Endothelial cell of umbilical vein (primary cell): ENCODE measurements around the gene MAPK11.

Experiments
- CTCF ChIP-seq, 2 donors: IDR thresholded peaks; 1 replicate in 1 of 2; 2 replicates in 1 of 2; pipeline ENCODE4 v1.5.1; 2011; ENCODE audit warnings: low read length in 2 of 2, mild to moderate bottlenecking in 2 of 2, moderate library complexity in 2 of 2, control low read depth in 1 of 2, inconsistent platforms in 1 of 2, low read depth in 1 of 2; ENCODE audit not compliant: insufficient read depth in 1 of 2; ENCODE audit errors: extremely low read depth in 1 of 2
- EZH2 ChIP-seq: IDR thresholded peaks from 2 replicates; pipeline ENCODE4 v1.6.1; 2012; ENCODE audit warnings: borderline replicate concordance, low read depth, mild to moderate bottlenecking, moderate library complexity, low read length, inconsistent platforms; ENCODE audit not compliant: severe bottlenecking
- FOS ChIP-seq: IDR thresholded peaks from 2 replicates; pipeline ENCODE4 v1.6.1; 2011; ENCODE audit warnings: mild to moderate bottlenecking, low read length, moderate library complexity, borderline replicate concordance; ENCODE audit not compliant: insufficient read depth
- GATA2 ChIP-seq: IDR thresholded peaks from 2 replicates; pipeline ENCODE4 v1.7.0; 2011; ENCODE audit warnings: low read depth, mild to moderate bottlenecking, moderate library complexity, mixed read lengths, low read length; ENCODE audit not compliant: insufficient read length, insufficient read depth
- JUN ChIP-seq: IDR thresholded peaks from 2 replicates; pipeline ENCODE4 v1.6.1; 2011; ENCODE audit warnings: borderline replicate concordance, low read depth; ENCODE audit not compliant: insufficient read length, insufficient read depth
- MYC ChIP-seq: IDR thresholded peaks from one replicate; pipeline ENCODE4 v1.6.1; 2011; ENCODE audit warnings: mild to moderate bottlenecking, low read depth, low read length
- POLR2A ChIP-seq: IDR thresholded peaks from 2 replicates; pipeline ENCODE4 v1.6.1; 2012; ENCODE audit warnings: low read depth, mild to moderate bottlenecking, control low read depth, low read length
- POLR2AphosphoS5 ChIP-seq: IDR thresholded peaks from 2 replicates; pipeline ENCODE4 v1.6.1; 2012; ENCODE audit warnings: low read depth, mild to moderate bottlenecking, control low read depth, low read length, moderate library complexity; ENCODE audit not compliant: insufficient read depth
- TF ChIP-seq, protein P1 (sequence below): IDR thresholded peaks from 2 replicates; pipeline ENCODE4 v1.6.1; 2011; ENCODE audit not compliant: insufficient read depth, insufficient read length

- no peak for TF ChIP-seq JUN
- no peak for TF ChIP-seq POLR2A
- no peak for TF ChIP-seq CTCF (IDR thresholded peaks at IDR 0.05; ENCODE audit: extremely low read depth in 1 of 2, insufficient read depth in 1 of 2, low read depth in 1 of 2, low read length in 2 of 2)
- TF ChIP-seq EZH2: no peak
- TF ChIP-seq, protein P1, sequence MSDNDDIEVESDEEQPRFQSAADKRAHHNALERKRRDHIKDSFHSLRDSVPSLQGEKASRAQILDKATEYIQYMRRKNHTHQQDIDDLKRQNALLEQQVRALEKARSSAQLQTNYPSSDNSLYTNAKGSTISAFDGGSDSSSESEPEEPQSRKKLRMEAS: no peak
- TF ChIP-seq POLR2AphosphoS5: no peak
- TF ChIP-seq MYC: no peak
- no peak for TF ChIP-seq FOS
- no peak for TF ChIP-seq GATA2
Observed at GRCh38 chr22:50311606-50312351, 41.6 kb upstream of the MAPK11 start.
